ENCODE measurements around the gene CEPT1. TPM values are rescaled to one million over a fixed set of nuclear protein-coding genes. Genes with fewer than 3 reads are reported as not detected.

Gene CEPT1
- total RNA-seq, 1 experiment from 2014 or later: 33.0 TPM

DNA sequence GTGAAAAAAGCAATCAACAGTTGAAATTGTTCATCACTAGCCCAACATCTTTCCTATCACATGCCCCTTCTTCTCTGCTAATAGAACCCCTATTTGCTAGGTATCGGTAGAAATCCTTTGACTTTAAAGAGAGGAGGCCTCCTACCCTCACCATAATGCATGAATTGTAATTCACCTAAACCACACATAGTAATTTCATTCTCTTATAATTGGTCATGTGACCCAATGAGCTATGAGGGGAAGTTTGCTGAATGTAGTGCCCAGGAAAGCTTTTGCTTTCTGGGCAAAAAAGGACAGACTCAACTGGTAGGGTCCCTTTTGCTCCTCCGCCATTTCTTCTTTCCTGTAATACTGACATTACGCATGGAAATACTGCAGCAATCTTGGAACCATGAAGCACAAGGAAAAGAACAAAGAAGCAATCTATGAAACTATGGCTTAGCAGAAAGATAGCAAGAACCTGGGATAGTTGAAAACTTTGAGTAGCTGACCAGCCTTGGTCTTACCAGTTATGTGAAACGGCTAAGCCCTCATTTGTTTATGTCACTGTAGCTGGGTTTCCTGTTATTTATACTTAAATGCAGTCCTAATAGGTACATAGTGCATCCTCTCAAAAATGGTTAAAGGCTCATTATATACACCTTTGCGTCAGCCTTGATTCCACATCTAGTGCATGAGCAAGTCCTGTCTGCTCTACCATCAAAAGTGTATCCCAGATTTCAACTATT, 77.3 kb downstream of the CEPT1 start:
- Histone ChIP-seq H3K18ac (ENCODE audit: insufficient read length, low read depth, low read length) (no peak overlapping the region), H2BK5ac (ENCODE audit: insufficient read length, low read length) (no peak overlapping the region), H3K4me1 (ENCODE audit: insufficient read depth, low read length) (peaks cover 7% of the 10 kb centered on the region; the same call in 1 of the 2 replicates), H4K20me1 (ENCODE audit: control insufficient read depth, insufficient read depth, insufficient read length) (no peaks in the 10 kb centered on the region), H3K9me3 (ENCODE audit: control insufficient read depth, low read depth, low read length) (no peaks in the 10 kb centered on the region), H3K23me2 (ENCODE audit: insufficient read length, low read depth, low read length, poor library complexity, severe bottlenecking) (no peaks in the 10 kb centered on the region), H4K91ac (ENCODE audit: insufficient read length, low read depth, low read length) (no peak overlapping the region), H3K23ac (ENCODE audit: insufficient read length, low read depth, low read length) (no peak overlapping the region), H2AFZ (ENCODE audit: low read length) (no peak overlapping the region), H3T11ph (ENCODE audit: low read length) (no peak overlapping the region), H3K4ac (ENCODE audit: low read depth, low read length) (no peak overlapping the region), H2BK20ac (ENCODE audit: low read depth, low read length, poor library complexity, severe bottlenecking) (no peak overlapping the region), H2BK120ac (ENCODE audit: low read depth, low read length, poor library complexity, severe bottlenecking) (no peak overlapping the region), H3K79me2 (ENCODE audit: insufficient read depth, low read length) (no peaks in the 10 kb centered on the region), H2BK12ac (ENCODE audit: insufficient read length, low read depth, low read length) (no peak overlapping the region), H3K56ac (ENCODE audit: insufficient read length, low read depth, low read length) (no peak overlapping the region), H4K5ac (ENCODE audit: insufficient read length, low read depth, low read length) (no peak overlapping the region), H2AK5ac (ENCODE audit: insufficient read length, low read length) (no peak overlapping the region), H4K8ac (replicated peaks; ENCODE audit: insufficient read length, low read depth, low read length) (no peak overlapping the region), H3K4me2 (ENCODE audit: insufficient read depth, insufficient read length, low read length) (no peak overlapping the region), H3K14ac (ENCODE audit: insufficient read depth, low read length) (no peak overlapping the region), H3K27me3 (ENCODE audit: insufficient read depth, low read length) (no peaks in the 10 kb centered on the region; the same call in 1 of the 2 replicates), H3K79me1 (ENCODE audit: insufficient read depth, low read depth, low read length, poor library complexity, severe bottlenecking) (no peaks in the 10 kb centered on the region), H3K9ac (ENCODE audit: extremely low read depth, insufficient read length, low read length) (no peak overlapping the region), H2BK15ac (ENCODE audit: low read depth, low read length) (no peak overlapping the region), H3K27ac (ENCODE audit: insufficient read length, low read depth, low read length) (no peak overlapping the region)
- Mint-ChIP-seq H3K36me3 (ENCODE audit: insufficient read depth in 1 of 3, low read depth in 3 of 3) (peaks cover 0 to 4% (median 0%) of the 10 kb centered on the region in 3 experiments; a peak in 2 of 7 replicates), H3K9me3 (no peaks in the 10 kb centered on the region; a peak in 2 of 5 replicates), H3K27ac (no peak overlapping the region), H3K27me3 (ENCODE audit: low read depth) (no peaks in the 10 kb centered on the region), H3K4me3 (no peak overlapping the region), H3K4me1 (peaks cover 63% of the 10 kb centered on the region in 2 experiments)
- no peak for DNase-seq
- WGBS (ENCODE audit: extremely low coverage, insufficient read length, low lambda C conversion rate): no CpG with 5 or more reads among the region's 5 CpGs
- no peak for TF ChIP-seq CTCF (conservative IDR thresholded peaks at IDR 0.05)

All from H9 (cell line).